Subcutaneous adipose tissue (tissue), 4 donors: ENCODE measurements around the gene PDE4D. TPM values are rescaled to one million over a fixed set of nuclear protein-coding genes. Genes with fewer than 3 reads are reported as not detected.

Source experiments
- CTCF ChIP-seq: fragments of 450-650 bp; IDR thresholded peaks from one replicate; pipeline ENCODE4 v1.5.1; 2016; ENCODE audit warnings: low read depth, mild to moderate bottlenecking, control low read depth, antibody characterized with exemption, moderate library complexity
- total RNA-seq, 4 donors: library from RNA; depleted of rRNA; stranded (reverse); fragments of >200 nt; gene quantifications; one replicate each; pipeline ENCODE4 v1.1.0, GENCODE V29; 2016

The PDE4D gene
- total RNA-seq, 4 donors from 2014 or later: 15.0 to 24.0 (median 18.5) TPM

GRCh38 chr5:59555596-59555995 lies 337.9 kb downstream of the PDE4D start:
- no peak for TF ChIP-seq CTCF

GRCh38 chr5:59554501-59554900 lies 339.0 kb downstream of the PDE4D start:
- TF ChIP-seq CTCF: no peak

- no peak for TF ChIP-seq CTCF
These were observed 339.5 kb downstream of the PDE4D start for GRCh38 chr5:59553992-59554391.

- no peak for TF ChIP-seq CTCF
These were observed 344.6 kb downstream of the PDE4D start for GRCh38 chr5:59548807-59549357.

GRCh38 chr5:59547731-59548130 lies 345.8 kb downstream of the PDE4D start:
- no peak for TF ChIP-seq CTCF

GRCh38 chr5:59544573-59544972 lies 349.0 kb downstream of the PDE4D start:
- TF ChIP-seq CTCF: no peak

- no peak for TF ChIP-seq CTCF
These were observed 349.6 kb downstream of the PDE4D start for GRCh38 chr5:59543821-59544442.
